Heart left ventricle (tissue), 13 donors: ENCODE data around the gene LRMDA.

Experiments
- CTCF ChIP-seq, 12 donors: fragments of 200-600 bp; sonication (generic) in 4 of 12; IDR thresholded peaks; one replicate each; pipeline versions ENCODE4 v1.5.0 to v1.8.0; 2018 to 2022; ENCODE audit warnings: antibody characterized with exemption in 12 of 12, mild to moderate bottlenecking in 5 of 12
- POLR2A ChIP-seq, 2 donors: fragments of 450-650 bp; IDR thresholded peaks; one replicate each; pipeline ENCODE4 v1.6.1; 2017; ENCODE audit warnings: antibody characterized with exemption in 2 of 2, mild to moderate bottlenecking in 2 of 2, moderate library complexity in 2 of 2
- donor health status: ischemic (EF 13 %, LVEDD 7.1; RV severe dilation, severe dysfunction).
- donor health status: DM: no; HTN: yes; CAD: no.
- donor health status: DM: no; HTN: no; CAD: no.
- donor health status: ischemic (EF 25% LVEDD 6.9; RV normal size, moderate dysfunction).
- donor health status: ischemic (EF 25% LVEDD 5.7; RV mildly dilated, moderate dysfunction).
- donor health status: ischemic (EF 35%, LVEDD 5.7; RV mildly dilated, moderate dysfunction).
- donor health status: nonischemic (EF 11% LVEDD 7.7; RV severe dilation, severe dysfunction).
- donor health status: DM: yes; HTN: yes; CAD: no.
- donor health status: PGD.
- donor health status: ischemic (EF 29% LVEDD 5.4; RV normal size, mild dysfunction).
- donor health status: nonischemic (EF 23%, LVEDD 6.1; RV moderate dilation, normal function).

- TF ChIP-seq CTCF (IDR thresholded peaks at IDR 0.05) (no peak), POLR2A (IDR thresholded peaks at IDR 0.05) (no peak)
Measured at GRCh38 chr10:75605096-75605495, 173.7 kb downstream of the LRMDA start.
